Stimulated activated CD4-positive, alpha-beta T cell treated with anti-CD3 and anti-CD28 coated beads, Interleukin-1b, Interleukin-23, amount 100 ng/mL, for 24 hours (primary cell): ENCODE data around the gene DNAJB9.
"Not testable (repeated sequence)": the region's sequence is repeated elsewhere in the genome, so short reads cannot be mapped to it uniquely, and the experiment has no call there.

Source experiments
- DNase-seq, 4 experiments: peaks; one replicate each; pipeline ENCODE4 v3.0.0-alpha.2; 2020; ENCODE audit warnings: low read depth in 4 of 4, low spot score in 1 of 4

Gene DNAJB9

GRCh38 chr7:108569381-108570145 is at the start of gene DNAJB9, which contains the start of gene THAP5:
Gene DNAJB9 (plus strand): TSS chr7:108569874. CDS start chr7:108571727, 1,853 bp downstream.
Gene THAP5 (minus strand): TSS chr7:108569706. CDS start chr7:108569569, 137 bp downstream.
- DNase-seq, result peak; percentile 89 to 99 (median 97)

- DNase-seq, result no peak
Observed at GRCh38 chr7:108522780-108523179, 46.9 kb upstream of the DNAJB9 start.

- peak in 1 of 4 experiments; percentile 52 for DNase-seq
Observed at GRCh38 chr7:108525327-108525984, 44.2 kb upstream of the DNAJB9 start.

GRCh38 chr7:108525985-108526767 is 43.5 kb upstream of the DNAJB9 start, which contains the start of gene PNPLA8:
Gene PNPLA8 (minus strand): TSS chr7:108526135. CDS start chr7:108515491, 10,644 bp downstream.
- peak; percentile 100 for DNase-seq

GRCh38 chr7:108526768-108527017 is 43.0 kb upstream of the DNAJB9 start:
- no peak for DNase-seq

- no peak for DNase-seq
Observed at GRCh38 chr7:108528183-108528712, 41.4 kb upstream of the DNAJB9 start.

GRCh38 chr7:108529341-108529740 is 40.3 kb upstream of the DNAJB9 start:
- no peak for DNase-seq

- DNase-seq, result no peak
Observed at GRCh38 chr7:108533712-108534111, 36.0 kb upstream of the DNAJB9 start.

- DNase-seq, result no peak
Observed at GRCh38 chr7:108535257-108535656, 34.4 kb upstream of the DNAJB9 start.

- no peak for DNase-seq
Observed at GRCh38 chr7:108535744-108536143, 33.9 kb upstream of the DNAJB9 start.

- DNase-seq, result no peak
Observed at GRCh38 chr7:108537229-108537628, 32.4 kb upstream of the DNAJB9 start.

- DNase-seq, result not testable (repeated sequence)
Observed at GRCh38 chr7:108538236-108538635, 31.4 kb upstream of the DNAJB9 start.

- not testable (repeated sequence) for DNase-seq
Observed at GRCh38 chr7:108538685-108539084, 31.0 kb upstream of the DNAJB9 start.

GRCh38 chr7:108541478-108541877 is 28.2 kb upstream of the DNAJB9 start:
- DNase-seq, result no peak

GRCh38 chr7:108548141-108548896 is 21.4 kb upstream of the DNAJB9 start:
- DNase-seq, result not testable (repeated sequence)

GRCh38 chr7:108556665-108557064 is 13.0 kb upstream of the DNAJB9 start:
- DNase-seq, result not testable (repeated sequence)

- DNase-seq, result no peak
Observed at GRCh38 chr7:108557191-108557590, 12.5 kb upstream of the DNAJB9 start.

- no peak for DNase-seq
Observed at GRCh38 chr7:108557617-108558016, 12.1 kb upstream of the DNAJB9 start.

- no peak for DNase-seq
Observed at GRCh38 chr7:108559253-108559652, 10.4 kb upstream of the DNAJB9 start.

- DNase-seq, result no peak
Observed at GRCh38 chr7:108561047-108561619, 8.5 kb upstream of the DNAJB9 start.
